22Rv1 (cell line): ENCODE data around the gene BPIFB2.
"Not testable (repeated sequence)": the region's sequence is repeated elsewhere in the genome, so short reads cannot be mapped to it uniquely, and the experiment has no call there.

ENCODE experiments used
- H3K27ac ChIP-seq: fragments of 450-650 bp; 2 replicates; pipeline ENCODE4 v1.5.1; 2017
- ZFX ChIP-seq: fragments of 450-650 bp; IDR thresholded peaks from 2 replicates; pipeline ENCODE4 v1.6.1; 2017; ENCODE audit warnings: antibody characterized with exemption, borderline replicate concordance
- TF ChIP-seq, protein P1 (sequence below): fragments of 450-650 bp; IDR thresholded peaks from 2 replicates; pipeline ENCODE4 v1.5.1; 2017; ENCODE audit warnings: mild to moderate bottlenecking

The BPIFB2 gene

DNA sequence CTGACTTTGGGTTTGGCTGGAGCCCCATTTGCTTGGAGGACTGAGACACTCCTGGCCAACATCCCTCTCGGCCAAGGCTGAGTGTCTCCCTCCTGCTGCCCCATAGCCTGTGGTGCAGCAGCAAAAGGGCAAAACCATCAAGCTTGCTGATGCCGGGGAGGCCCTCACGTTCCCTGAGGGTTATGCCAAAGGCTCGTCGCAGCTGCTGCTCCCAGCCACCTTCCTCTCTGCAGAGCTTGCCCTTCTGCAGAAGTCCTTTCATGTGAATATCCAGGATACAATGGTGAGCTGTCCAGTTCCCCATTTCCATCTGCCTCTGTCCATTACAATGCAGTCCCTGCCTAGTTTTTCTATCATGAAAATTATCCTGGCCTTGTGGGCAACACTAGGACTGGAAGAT lies 30.0 kb downstream of the BPIFB2 start:
- H3K27ac ChIP-seq: no peak overlapping the region
- TF ChIP-seq, protein P1, sequence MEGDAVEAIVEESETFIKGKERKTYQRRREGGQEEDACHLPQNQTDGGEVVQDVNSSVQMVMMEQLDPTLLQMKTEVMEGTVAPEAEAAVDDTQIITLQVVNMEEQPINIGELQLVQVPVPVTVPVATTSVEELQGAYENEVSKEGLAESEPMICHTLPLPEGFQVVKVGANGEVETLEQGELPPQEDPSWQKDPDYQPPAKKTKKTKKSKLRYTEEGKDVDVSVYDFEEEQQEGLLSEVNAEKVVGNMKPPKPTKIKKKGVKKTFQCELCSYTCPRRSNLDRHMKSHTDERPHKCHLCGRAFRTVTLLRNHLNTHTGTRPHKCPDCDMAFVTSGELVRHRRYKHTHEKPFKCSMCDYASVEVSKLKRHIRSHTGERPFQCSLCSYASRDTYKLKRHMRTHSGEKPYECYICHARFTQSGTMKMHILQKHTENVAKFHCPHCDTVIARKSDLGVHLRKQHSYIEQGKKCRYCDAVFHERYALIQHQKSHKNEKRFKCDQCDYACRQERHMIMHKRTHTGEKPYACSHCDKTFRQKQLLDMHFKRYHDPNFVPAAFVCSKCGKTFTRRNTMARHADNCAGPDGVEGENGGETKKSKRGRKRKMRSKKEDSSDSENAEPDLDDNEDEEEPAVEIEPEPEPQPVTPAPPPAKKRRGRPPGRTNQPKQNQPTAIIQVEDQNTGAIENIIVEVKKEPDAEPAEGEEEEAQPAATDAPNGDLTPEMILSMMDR: no peak
- TF ChIP-seq ZFX: no peak

DNA sequence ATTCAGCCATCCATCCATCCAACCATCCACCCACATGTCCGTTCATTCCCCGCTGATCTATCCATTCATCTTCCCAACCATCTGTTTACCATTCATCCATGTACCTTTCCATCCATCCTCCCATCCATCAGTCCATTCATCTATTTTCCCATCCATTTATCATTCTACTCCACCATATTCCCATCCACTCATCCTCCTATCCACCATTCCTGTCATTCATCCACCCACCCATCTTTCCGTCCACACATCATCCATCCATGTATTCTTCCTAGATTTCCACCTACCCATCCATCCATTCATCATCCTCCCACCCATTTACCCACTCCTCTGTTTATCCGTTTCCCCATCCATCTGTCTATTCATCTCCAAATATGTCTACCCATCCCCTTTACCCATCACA lies 30.7 kb downstream of the BPIFB2 start:
- no peak for TF ChIP-seq ZFX
- TF ChIP-seq, protein P1: no peak
- H3K27ac ChIP-seq: no peak overlapping the region

DNA sequence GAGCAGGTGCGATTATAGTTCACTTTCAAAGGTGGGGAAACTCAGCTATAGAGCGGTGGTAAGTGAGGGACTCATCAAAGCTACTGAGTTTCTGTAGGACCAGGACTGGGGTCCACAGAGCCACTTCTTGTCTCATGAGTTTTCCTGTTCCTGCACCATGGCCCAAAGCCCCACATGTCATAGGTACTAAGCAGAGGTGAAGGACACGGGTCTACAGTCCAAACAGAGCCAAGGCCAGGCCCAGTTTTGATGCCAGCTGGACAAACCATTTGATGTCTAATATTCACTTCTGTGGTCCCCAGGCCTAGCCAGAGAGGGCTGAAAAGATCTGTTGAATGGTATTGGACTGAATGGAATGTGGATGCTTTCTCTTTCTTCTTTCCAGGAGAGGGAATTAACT lies 34.9 kb downstream of the BPIFB2 start:
- no peak for TF ChIP-seq ZFX
- TF ChIP-seq, protein P1: no peak
- no peak overlapping the region for H3K27ac ChIP-seq

DNA sequence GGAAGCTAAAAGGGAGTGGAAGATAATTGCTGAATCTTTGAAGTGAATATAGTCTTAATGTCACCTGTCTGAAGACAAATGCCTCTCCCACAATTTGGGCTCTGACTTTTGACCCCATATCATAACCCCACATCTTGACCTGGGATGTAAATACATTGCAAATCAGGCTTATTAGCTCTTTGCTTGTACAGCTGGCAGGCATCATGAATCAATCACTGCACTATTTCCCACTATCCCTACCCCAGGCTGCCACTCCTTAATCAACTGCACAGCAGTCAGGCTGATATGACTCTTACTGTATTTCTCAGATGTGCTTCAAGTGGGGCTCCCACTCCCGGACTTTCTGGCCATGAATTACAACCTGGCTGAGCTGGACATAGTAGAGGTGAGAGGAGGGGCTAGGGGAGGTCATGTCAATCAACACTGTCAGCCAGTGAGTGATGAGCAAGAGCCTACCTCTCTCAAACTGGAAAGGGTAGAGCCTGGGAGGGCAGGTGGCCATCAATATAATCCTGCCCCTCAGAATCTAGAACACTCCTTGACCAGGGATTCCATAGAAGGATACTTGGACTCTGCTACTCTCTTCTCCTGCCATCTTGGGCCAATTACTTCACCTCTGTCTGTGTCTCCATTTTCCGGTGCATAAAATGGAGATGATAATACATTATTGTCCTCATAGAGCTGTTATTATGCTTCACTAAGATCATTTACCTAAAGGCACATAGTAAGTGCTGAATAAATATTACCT lies 35.7 kb downstream of the BPIFB2 start:
- TF ChIP-seq, protein P1: no peak
- TF ChIP-seq ZFX: no peak
- no peak overlapping the region for H3K27ac ChIP-seq

DNA sequence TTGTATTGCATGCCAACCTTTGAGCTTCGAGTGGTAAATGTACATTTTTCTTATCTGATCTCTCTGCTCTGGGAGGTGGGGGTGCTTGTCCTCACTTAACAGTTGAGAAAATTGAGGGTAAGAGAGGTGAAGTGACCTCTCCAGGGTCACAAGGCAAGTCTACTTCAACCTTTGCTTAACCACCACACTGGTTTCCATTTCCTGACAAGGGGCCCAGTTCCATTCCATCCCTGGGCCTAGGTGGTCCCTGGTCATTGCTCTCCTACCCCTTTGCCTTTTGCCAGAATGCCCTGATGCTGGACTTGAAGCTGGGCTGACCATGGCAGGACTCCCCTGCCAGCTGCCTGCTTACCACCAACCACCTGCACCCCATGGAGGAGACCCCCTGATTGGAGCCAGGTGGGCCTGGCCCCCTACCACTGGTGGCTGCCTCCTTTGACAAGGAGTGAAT lies 36.3 kb downstream of the BPIFB2 start:
- TF ChIP-seq ZFX: no peak
- TF ChIP-seq, protein P1: no peak
- H3K27ac ChIP-seq: no peak overlapping the region

DNA sequence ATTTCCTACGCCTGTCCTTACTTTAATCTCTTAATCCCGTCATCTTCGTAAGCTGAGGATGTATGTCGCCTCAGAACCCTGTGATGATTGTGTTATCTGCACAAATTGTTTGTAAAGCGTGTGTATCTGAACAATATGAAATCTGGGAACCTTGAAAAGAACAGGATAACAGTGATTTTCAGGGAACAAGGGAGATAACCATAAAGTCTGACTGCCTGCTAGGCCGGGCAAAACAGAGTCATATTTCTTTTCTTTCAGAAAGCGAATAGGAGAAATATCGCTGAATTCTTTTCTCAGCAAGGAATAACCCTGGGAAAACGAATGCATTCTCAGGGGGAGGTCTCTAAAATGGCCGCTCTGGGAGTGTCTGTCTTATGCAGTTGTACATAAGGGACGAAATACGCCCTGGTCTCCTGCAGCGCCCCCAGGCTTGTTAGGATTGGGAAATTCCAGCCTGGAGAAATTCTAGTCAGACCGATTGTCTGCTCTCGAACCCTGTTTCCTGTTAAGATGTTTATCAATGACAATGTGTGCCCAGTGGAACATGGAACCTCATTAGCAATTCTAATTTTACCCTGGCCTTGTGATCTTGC lies 37.7 kb downstream of the BPIFB2 start:
- H3K27ac ChIP-seq: not testable (repeated sequence)

DNA sequence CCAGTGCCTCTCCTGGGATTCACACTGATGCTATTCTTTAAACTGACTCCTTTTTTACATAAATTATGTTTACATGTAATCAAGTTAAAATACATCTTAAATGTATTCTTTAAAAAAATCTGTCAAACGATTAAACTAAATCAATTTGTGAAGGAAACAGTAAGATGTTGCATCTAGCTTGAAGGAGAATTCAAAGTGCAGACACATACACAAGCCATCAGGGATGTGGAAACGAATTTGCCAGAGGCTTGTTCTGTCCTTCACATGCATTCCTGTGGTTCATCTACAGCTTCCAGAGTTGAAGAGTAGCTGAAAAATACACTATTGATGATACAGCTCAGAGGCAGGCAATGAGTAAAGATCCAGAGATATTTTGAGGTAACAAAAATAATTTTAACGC lies 38.9 kb downstream of the BPIFB2 start:
- TF ChIP-seq, protein P1: no peak
- no peak for TF ChIP-seq ZFX

DNA sequence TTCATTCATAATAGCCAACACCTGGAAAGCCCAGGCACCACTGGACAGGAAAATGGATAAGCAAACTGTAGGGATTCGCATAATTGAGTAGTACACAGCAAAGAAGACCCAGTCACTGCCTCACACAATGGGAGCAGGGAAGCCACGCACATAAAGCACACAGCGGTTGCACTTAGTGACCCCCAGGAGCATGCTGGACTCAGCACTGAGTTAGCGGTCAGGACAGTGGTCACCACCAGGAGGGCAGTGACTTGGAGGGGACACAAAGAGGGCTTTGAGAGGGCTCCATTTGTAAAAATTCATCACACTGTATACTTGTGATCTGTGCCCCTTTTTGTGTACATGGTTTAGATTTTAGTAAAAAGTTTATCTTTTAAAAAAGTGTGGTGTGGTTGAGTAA lies 43.8 kb downstream of the BPIFB2 start:
- TF ChIP-seq, protein P1: no peak
- TF ChIP-seq ZFX: no peak
- H3K27ac ChIP-seq: no peak overlapping the region

More for the DNA sequence above, 38.9 kb downstream of the BPIFB2 start:
- H3K27ac ChIP-seq: no peak overlapping the region
